ENCODE measurements around the gene CPHXL2. TPM values are rescaled to one million over a fixed set of nuclear protein-coding genes. Genes with fewer than 3 reads are reported as not detected.

The CPHXL2 gene
- total and polyA plus RNA-seq, 4 donors = not detected

- TF ChIP-seq REST (IDR thresholded peaks at IDR 0.05) (no peak), JUND (IDR thresholded peaks at IDR 0.05) (no peak)
Observed at GRCh38 chr16:75627851-75628250, 49.0 kb downstream of the CPHXL2 start (continued).

- TF ChIP-seq HNF4G (IDR thresholded peaks at IDR 0.05) (no peak), MAX (IDR thresholded peaks at IDR 0.05) (no peak), ZBTB33 (IDR thresholded peaks at IDR 0.05) (no peak), YY1 (IDR thresholded peaks at IDR 0.05) (no peak), CTCF (IDR thresholded peaks at IDR 0.05; ENCODE audit: low read depth, low read length, missing input control) (no peak), REST (IDR thresholded peaks at IDR 0.05) (no peak), GABPA (IDR thresholded peaks at IDR 0.05 in 1 of 2, conservative IDR thresholded peaks at IDR 0.05 in 1 of 2) (no peak), HNF4A (conservative IDR thresholded peaks at IDR 0.05) (no peak), NR2F2 (IDR thresholded peaks at IDR 0.05) (no peak), RXRA (IDR thresholded peaks at IDR 0.05) (no peak), TAF1 (conservative IDR thresholded peaks at IDR 0.05) (no peak), EGR1 (IDR thresholded peaks at IDR 0.05; ENCODE audit: low read depth in 2 of 2) (no peak), FOXA2 (IDR thresholded peaks at IDR 0.05) (no peak), ATF3 (IDR thresholded peaks at IDR 0.05) (no peak)
- DNase-seq (ENCODE audit: low spot score) = no peak
- H3K4me1 ChIP-seq (ENCODE audit: control insufficient read depth in 4 of 4, insufficient read depth in 4 of 4, low read length in 3 of 4) = peaks cover 0 to 17% (median 8%) of the 10 kb centered on the region in 4 donors
- WGBS = 95% methylated on average over 4 of the region's 4 CpGs
- H3K9me3 ChIP-seq (ENCODE audit: control insufficient read depth in 4 of 4, low read length in 3 of 4) = no peaks in the 10 kb centered on the region
- no peak overlapping the region for H3K9ac ChIP-seq (ENCODE audit: low read depth in 1 of 2, low read length in 2 of 2)
- peaks cover 15 to 58% (median 44%) of the 10 kb centered on the region in 4 donors for H3K36me3 ChIP-seq (ENCODE audit: control insufficient read depth in 4 of 4, insufficient read depth in 3 of 4, low read depth in 1 of 4, low read length in 3 of 4)
- no peaks in the 10 kb centered on the region for H3K27me3 ChIP-seq (ENCODE audit: control insufficient read depth in 4 of 4, insufficient read depth in 4 of 4, low read length in 3 of 4)
- H3K4me3 ChIP-seq (ENCODE audit: low read depth in 1 of 3, low read length in 3 of 3) = no peak overlapping the region
- no peak overlapping the region for H3K27ac ChIP-seq (ENCODE audit: low read depth in 1 of 2, low read length in 2 of 2)
Observed at GRCh38 chr16:75626806-75627205, 50.0 kb downstream of the CPHXL2 start.
